ENCODE measurements around the gene CHD9NB. TPM values are rescaled to one million over a fixed set of nuclear protein-coding genes. Genes with fewer than 3 reads are reported as not detected.

Gene CHD9NB
- total RNA-seq, 1 experiment from 2014 or later, result 2.8 TPM

DNA sequence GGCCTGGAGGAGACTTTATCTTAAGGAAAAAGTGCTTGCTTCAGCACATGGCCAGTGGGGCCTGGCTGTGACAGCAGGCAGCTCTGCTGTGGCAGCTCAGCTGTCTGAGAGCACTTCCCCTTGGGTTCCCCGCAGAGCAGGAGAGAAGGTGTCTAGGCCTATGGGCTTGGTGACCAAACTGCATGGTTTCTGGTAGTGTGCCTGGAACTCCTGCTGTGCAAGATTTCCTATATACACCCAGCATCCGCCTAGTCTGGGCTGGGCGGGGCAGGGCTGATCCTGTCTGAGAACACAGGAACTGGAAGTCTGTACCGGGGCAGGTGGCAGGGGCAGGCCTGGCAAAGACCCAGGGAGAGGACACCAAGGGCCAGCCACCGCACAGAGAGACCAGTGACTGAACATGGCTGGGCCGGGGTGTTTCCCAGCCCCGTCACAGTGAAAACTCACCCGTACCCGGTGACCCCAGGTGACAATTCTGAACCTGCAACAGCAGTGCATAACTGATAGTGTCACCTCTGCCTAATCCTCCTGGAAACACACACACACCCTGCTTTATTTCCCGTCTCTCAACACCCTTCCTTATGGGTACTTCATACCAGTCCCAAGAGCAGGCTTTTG, 41.4 kb upstream of the CHD9NB start:
- intact Hi-C loops (cut with micrococcal nuclease; ENCODE audit: unreplicated experiment), result no loop called here
- Histone ChIP-seq H4K20me1 (ENCODE audit: insufficient read depth) (no peaks in the 10 kb centered on the region), H3K27me3 (ENCODE audit: insufficient read depth, low read depth) (no peaks in the 10 kb centered on the region), H3K9me3 (ENCODE audit: insufficient read depth, low read depth) (no peaks in the 10 kb centered on the region), H3K4me2 (peak overlapping the region; percentile 63), H3K9me2 (ENCODE audit: insufficient read depth) (no peaks in the 10 kb centered on the region), H2AFZ (peak overlapping the region; percentile 79), H3K79me2 (ENCODE audit: low read depth) (peaks cover 16% of the 10 kb centered on the region; the same call in 1 of the 2 replicates), H3K27ac (peak overlapping the region; percentile 76), H3F3A (ENCODE audit: insufficient read depth, low read depth) (peaks cover 40% of the 10 kb centered on the region), H3K4me3 (peak overlapping the region; percentile 28; the same call in 1 of the 2 replicates), H3K4me1 (replicated peaks; ENCODE audit: insufficient read depth) (peaks cover 42% of the 10 kb centered on the region), H3K36me3 (ENCODE audit: low read depth) (no peaks in the 10 kb centered on the region)
- TF ChIP-seq EZH2 (IDR thresholded peaks at IDR 0.05; ENCODE audit: low read depth), result no peak
- TF ChIP-seq CTCF (conservative IDR thresholded peaks at IDR 0.05), result no peak
- DNase-seq, result peak; percentile 70 to 80
- POLR2A ChIA-PET (ENCODE audit: unreplicated experiment), result no interaction called here
- no TSS peak for BruUV-seq (replicated peaks)
- CTCF ChIA-PET, result no interaction called here

- Histone ChIP-seq H2AFZ (0 out of 2 replicates have a peak overlapping the region, but pooled peaks have one; percentile 79), H3F3A (ENCODE audit: insufficient read depth, low read depth) (peaks cover 31% of the 10 kb centered on the region), H3K27ac (peak overlapping the region; percentile 76), H3K4me3 (no peak overlapping the region), H3K4me2 (peak overlapping the region; percentile 63), H3K79me2 (ENCODE audit: low read depth) (peaks cover 16% of the 10 kb centered on the region; the same call in 1 of the 2 replicates), H3K9me3 (ENCODE audit: insufficient read depth, low read depth) (no peaks in the 10 kb centered on the region), H4K20me1 (ENCODE audit: insufficient read depth) (no peaks in the 10 kb centered on the region), H3K36me3 (ENCODE audit: low read depth) (no peaks in the 10 kb centered on the region), H3K27me3 (ENCODE audit: insufficient read depth, low read depth) (no peaks in the 10 kb centered on the region), H3K4me1 (replicated peaks; ENCODE audit: insufficient read depth) (peaks cover 33% of the 10 kb centered on the region), H3K9me2 (ENCODE audit: insufficient read depth) (no peaks in the 10 kb centered on the region)
- no peak for DNase-seq
- intact Hi-C loops (cut with micrococcal nuclease; ENCODE audit: unreplicated experiment), result no loop called here
- no TSS peak for BruUV-seq (replicated peaks)
- ChIA-PET POLR2A (ENCODE audit: unreplicated experiment) (no interaction called here), CTCF (no interaction called here)
- TF ChIP-seq EZH2 (IDR thresholded peaks at IDR 0.05; ENCODE audit: low read depth) (no peak), CTCF (conservative IDR thresholded peaks at IDR 0.05) (no peak)
Measured at GRCh38 chr16:53093162-53093744, 40.6 kb upstream of the CHD9NB start.

DNA sequence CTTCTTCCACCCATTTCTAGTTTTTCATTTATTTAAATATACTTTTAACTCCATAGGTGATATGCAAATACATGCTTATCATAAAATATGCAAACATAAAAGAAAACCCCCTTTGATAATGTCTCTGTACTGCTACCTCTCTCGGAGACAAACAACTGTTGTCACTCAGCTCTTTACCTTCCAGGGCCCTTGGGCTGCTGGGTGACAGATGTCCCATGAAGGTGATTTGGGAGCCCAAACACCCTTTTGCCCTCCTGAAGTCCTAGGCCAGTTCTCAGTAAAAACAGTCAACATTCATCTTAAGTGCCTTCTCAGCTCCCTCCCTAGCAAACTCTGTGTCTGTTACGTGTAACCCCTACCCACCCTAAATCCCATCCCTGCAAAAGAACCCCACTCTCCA, 39.6 kb upstream of the CHD9NB start:
- Histone ChIP-seq H3K27ac (no peak overlapping the region), H3K4me2 (no peak overlapping the region), H4K20me1 (ENCODE audit: insufficient read depth) (no peaks in the 10 kb centered on the region), H3K79me2 (ENCODE audit: low read depth) (peaks cover 11% of the 10 kb centered on the region; the same call in 1 of the 2 replicates), H2AFZ (no peak overlapping the region), H3K4me1 (replicated peaks; ENCODE audit: insufficient read depth) (peaks cover 23% of the 10 kb centered on the region), H3K36me3 (ENCODE audit: low read depth) (no peaks in the 10 kb centered on the region), H3K27me3 (ENCODE audit: insufficient read depth, low read depth) (no peaks in the 10 kb centered on the region), H3K9me2 (ENCODE audit: insufficient read depth) (no peaks in the 10 kb centered on the region), H3K9me3 (ENCODE audit: insufficient read depth, low read depth) (no peaks in the 10 kb centered on the region), H3K4me3 (no peak overlapping the region), H3F3A (ENCODE audit: insufficient read depth, low read depth) (peaks cover 22% of the 10 kb centered on the region)
- CTCF ChIA-PET, result no interaction called here
- no peak for DNase-seq
- BruUV-seq (replicated peaks), result no TSS peak
- intact Hi-C loops (cut with micrococcal nuclease; ENCODE audit: unreplicated experiment), result no loop called here
- POLR2A ChIA-PET (ENCODE audit: unreplicated experiment), result no interaction called here
- TF ChIP-seq EZH2 (IDR thresholded peaks at IDR 0.05; ENCODE audit: low read depth), result no peak
- TF ChIP-seq CTCF (conservative IDR thresholded peaks at IDR 0.05), result no peak
